Duodenal mucosa (tissue), 2 donors: ENCODE results near the gene TMSB4Y.

Experiments used
- H3K27ac ChIP-seq: one replicate; pipeline ENCODE4 v1.7.0; 2013; ENCODE audit warnings: low read depth, low read length
- H3K27me3 ChIP-seq, 2 donors: one replicate each; pipeline ENCODE4 v1.7.0; 2013; ENCODE audit warnings: low read length in 2 of 2, control low read depth in 1 of 2; ENCODE audit not compliant: insufficient read depth in 2 of 2, control insufficient read depth in 1 of 2
- H3K36me3 ChIP-seq, 2 donors: one replicate each; pipeline ENCODE4 v1.7.0; 2013; ENCODE audit warnings: low read length in 2 of 2, control low read depth in 1 of 2; ENCODE audit not compliant: insufficient read depth in 2 of 2, control insufficient read depth in 1 of 2
- H3K4me1 ChIP-seq, 2 donors: one replicate each; pipeline ENCODE4 v1.7.0; 2013; ENCODE audit warnings: low read length in 2 of 2, control low read depth in 1 of 2; ENCODE audit not compliant: insufficient read depth in 2 of 2, control insufficient read depth in 1 of 2
- H3K4me3 ChIP-seq, 2 donors: one replicate each; pipeline ENCODE4 v1.7.0; 2013; ENCODE audit warnings: low read length in 2 of 2, low read depth in 1 of 2
- H3K9ac ChIP-seq, 2 donors: one replicate each; pipeline ENCODE4 v1.7.0; 2013; ENCODE audit warnings: low read length in 2 of 2, low read depth in 1 of 2
- H3K9me3 ChIP-seq, 2 donors: one replicate each; pipeline ENCODE4 v1.7.0; 2013; ENCODE audit warnings: low read length in 2 of 2, control low read depth in 1 of 2; ENCODE audit not compliant: control insufficient read depth in 1 of 2

TMSB4Y gene

GRCh38 chrY:13751289-13752071 lies 47.8 kb downstream of the TMSB4Y start:
- H3K27ac ChIP-seq = no peak overlapping the region
- no peaks in the 10 kb centered on the region for H3K36me3 ChIP-seq
- H3K9ac ChIP-seq = no peak overlapping the region
- H3K27me3 ChIP-seq = no peaks in the 10 kb centered on the region
- H3K4me3 ChIP-seq = peak overlapping the region; percentile 52 to 61
- no peaks in the 10 kb centered on the region for H3K9me3 ChIP-seq
- peaks cover 0 to 8% of the 10 kb centered on the region in 2 donors for H3K4me1 ChIP-seq

- no peaks in the 10 kb centered on the region for H3K9me3 ChIP-seq
- H3K4me3 ChIP-seq = no peak overlapping the region
- peaks cover 0 to 8% of the 10 kb centered on the region in 2 donors for H3K4me1 ChIP-seq
- H3K27ac ChIP-seq = no peak overlapping the region
- no peaks in the 10 kb centered on the region for H3K36me3 ChIP-seq
- no peak overlapping the region for H3K9ac ChIP-seq
- no peaks in the 10 kb centered on the region for H3K27me3 ChIP-seq
These were observed 51.0 kb downstream of the TMSB4Y start for GRCh38 chrY:13754661-13755060.
